GM18873 (cell line): ENCODE results near the gene CRIM1.

Experiments used
- ATAC-seq: cut with Tn5 transposase; IDR thresholded peaks from one replicate; pipeline ENCODE4 v1.9.1; 2021; ENCODE audit warnings: mild to moderate bottlenecking, moderate library complexity, moderate number of reproducible peaks; ENCODE audit not compliant: unreplicated experiment, low FRiP score

The CRIM1 gene

DNA sequence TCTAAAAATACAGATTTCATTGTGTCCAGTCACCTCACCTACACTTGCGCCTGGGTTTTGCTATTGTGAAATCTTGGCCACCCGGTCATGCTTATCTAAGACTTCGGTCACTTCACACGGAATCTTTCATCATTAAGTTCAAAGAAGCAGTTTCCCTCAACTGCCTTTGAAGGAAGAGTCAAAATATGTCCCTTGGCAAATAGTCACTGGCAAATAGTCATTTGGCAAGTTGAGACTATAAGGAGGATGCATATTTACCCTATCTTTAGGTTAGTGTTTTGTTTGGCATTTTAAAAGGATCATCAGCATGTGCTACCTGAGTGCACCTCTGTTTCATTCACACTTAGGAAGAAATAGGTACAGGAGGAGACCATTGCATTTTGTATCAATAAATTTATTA, 146.5 kb downstream of the CRIM1 start:
- ATAC-seq: no peak

DNA sequence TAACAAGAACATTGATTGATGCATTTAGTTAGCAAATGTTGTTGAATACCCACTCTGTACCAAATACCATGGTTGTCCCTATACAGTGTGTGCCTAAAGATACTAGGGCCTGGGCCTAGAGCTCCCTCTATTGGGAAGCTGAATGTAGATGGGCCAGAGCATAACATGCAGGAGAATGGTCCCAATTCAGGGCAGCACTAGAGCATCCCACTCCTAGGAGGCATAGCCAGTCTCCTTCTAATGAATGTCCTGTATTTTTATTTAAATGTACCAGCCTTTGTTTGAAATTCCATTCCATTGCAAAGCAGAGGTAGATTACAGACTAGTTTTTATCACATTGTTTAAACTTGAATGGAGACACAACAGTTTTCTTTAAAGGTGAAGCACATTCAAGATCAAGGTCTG, 151.8 kb downstream of the CRIM1 start:
- ATAC-seq: peak; percentile 87

DNA sequence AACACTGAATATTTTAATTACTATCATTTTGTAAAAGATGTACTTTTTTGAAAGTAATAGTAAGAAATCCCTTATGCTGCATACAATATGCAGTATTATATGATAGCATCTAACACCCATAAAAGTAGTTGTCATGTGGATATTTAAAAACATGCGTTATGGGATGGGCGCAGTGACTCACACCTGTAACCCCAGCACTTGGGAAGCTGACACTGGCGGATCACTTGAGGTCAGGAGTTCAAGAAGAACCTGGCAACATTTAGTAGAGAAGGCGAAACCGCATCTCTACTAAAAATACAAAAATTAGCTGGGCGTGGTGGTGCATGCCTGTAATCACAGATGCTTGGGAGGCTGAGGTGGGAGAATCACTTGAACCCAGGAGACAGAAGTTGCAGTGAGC, 153.5 kb downstream of the CRIM1 start:
- no peak for ATAC-seq

DNA sequence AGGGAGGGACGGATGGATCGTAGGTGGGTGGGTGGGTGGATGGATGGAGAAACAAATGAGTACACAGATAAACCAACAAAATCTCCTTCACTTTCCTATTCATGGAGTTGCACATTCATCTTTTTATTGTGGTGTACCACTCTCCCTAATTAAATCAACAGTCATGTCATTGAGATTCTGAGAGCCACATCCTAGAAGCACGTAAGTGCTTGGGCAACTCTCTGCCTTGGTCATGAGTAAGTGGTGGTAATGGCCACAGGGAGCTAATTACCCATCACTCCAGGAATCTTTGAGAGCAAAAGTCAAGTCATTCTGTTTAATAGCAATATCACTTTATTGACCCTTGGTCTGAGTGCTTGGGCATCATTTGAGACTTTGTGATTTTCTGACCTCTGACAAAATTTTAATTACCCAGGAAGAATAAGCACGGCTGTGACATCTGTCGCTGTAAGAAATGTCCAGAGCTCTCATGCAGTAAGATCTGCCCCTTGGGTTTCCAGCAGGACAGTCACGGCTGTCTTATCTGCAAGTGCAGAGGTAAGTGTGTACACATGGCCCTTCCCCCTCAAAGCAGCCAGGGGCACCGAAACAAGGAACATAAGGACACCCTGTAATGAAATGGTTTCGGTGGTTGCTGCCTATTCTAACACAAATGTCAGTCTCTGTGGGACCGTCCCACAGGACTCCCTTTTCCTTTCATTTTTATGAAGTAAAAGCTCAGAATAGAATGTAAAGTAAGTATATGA, 156.5 kb downstream of the CRIM1 start:
- ATAC-seq: no peak

DNA sequence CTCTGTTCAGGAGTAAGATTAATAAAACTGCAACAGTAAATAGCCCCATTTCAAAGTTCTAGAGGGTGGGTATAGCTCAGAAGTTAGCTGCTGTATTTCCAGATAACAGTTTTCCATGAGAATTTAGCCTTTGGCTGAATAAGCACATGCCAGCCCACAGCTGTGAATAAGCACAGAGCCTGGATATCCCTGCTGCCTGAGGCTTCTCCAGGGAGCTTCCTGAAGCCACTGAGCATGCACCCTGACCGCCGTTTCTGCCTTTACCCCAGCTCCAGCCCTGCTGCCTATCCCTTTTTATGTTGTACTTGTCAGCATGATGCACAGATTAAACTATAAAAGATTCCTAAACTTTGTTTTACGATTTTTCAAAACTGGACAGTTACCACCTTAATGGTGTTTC, 157.1 kb downstream of the CRIM1 start:
- no peak for ATAC-seq

DNA sequence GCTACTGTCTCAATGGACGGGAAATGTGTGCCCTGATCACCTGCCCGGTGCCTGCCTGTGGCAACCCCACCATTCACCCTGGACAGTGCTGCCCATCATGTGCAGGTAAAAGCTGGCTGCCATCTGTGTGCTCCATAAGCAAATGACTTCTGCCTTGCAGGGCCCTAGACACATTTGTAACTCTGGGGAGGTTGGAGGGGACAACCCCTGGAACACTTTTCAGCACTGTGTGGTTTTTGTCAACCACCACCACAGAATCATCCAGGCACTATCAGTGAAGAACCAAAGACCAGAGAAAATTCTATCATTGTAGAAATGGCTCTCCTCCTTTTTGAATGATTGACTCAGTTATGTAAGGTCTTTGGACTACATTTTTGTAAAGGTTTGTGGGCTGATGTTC, 158.1 kb downstream of the CRIM1 start:
- ATAC-seq: no peak

DNA sequence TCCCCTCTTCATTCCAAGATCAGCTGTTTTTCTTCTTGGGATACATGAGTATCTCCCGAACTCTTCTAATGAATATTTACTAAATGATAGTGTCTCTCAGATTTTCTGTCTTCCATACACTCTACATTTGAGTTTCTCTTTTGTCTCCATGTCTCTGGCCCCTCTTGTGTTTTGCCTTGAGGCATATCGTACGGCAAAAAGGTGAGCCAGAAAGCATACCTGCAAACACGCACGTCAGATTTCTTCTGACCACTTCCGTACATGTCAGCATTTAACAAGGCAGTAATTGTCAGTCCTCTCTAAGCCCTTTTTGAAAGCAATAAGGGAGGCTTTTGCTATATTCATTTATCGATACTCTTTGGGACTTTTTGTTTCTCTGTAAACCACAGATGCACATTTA, 160.0 kb downstream of the CRIM1 start:
- ATAC-seq: no peak

DNA sequence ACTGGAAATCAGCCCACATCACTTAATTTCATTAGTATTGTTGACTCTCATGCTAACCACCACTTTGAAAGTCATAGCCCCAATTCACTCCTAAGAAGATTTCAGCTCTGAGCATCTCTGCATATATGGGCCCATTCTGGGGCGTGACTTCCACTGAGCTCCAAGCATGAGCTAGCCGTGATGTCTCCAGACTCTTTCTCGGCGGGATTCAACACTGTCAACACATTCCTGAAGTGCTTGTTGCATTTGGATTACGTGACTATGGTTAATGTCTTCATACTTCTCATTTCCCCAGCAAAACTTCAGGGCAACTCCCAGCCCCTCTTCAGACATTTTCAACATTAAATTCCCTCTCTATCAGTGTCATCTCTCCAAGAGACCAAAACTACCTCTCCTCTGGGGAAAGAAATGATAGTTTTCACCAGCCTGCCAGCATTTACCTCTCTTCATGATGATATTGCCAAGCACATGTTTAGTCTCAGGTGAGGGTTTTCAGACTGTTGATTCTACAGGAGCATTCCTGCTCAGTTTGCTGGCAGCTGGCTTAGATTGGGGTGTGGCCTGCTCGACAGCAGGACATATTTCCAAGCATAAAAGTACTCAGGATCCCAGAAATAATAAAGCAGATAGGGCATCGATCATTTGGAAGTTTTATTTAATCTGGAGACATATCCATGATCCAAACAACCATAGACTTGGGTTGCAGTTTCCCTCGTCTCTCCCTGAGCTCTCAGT, 160.7 kb downstream of the CRIM1 start:
- ATAC-seq: no peak

DNA sequence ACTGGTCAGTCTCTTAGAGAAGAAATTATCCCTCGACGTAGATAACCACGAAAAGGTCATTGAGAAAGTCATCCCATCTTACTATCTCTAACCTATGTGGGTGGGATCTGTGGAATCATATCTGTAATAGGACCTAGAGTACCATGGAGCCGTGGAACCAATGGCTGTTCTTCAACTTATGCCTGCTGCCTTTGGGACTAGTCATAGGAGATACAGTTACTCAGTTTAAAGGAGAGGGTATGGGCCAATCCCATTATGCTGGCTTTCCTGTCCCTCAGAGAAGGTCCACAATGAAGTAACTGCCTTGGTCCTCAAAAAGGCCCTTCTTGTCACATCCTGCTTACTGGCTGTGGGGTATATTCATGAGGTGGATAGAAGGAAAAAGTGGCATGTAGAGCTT, 164.9 kb downstream of the CRIM1 start:
- no peak for ATAC-seq

DNA sequence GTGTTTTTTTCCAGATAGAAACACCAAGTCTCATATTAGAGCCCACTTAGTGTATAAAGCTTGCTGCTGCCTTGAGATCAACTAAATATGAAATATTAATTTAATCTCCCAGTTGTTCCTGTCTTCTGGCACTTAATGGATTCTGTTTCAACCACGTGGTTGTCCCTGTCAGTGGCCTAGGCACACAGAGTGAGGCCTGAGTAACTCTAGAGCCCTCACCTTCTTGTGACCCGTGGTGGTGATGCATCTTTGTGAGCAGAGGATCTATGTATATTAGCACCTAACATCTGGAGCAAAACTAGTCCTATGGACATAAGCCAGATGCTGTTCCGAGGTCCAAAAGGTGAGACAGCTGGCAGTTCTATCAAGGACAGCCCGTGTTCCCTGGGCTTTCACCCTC, 167.6 kb downstream of the CRIM1 start:
- ATAC-seq: no peak

DNA sequence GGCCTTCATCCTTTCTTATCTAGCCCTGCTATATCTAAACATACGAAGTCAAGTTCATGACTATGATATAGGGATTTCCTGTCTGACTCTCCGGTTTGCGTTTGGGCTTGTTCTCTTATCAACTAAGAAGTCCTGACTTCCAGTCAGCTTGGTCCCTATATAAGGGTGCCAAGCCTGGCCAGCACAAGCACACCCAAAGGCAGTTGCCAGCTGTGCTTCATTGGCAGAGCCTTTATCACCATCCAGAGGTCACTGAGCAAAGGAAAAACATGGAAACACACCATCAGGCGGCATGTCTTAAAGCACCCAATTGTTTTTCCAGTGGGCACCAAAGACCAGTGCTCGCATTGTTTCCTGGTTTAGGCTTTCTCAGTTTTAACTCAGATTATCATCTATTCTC, 169.7 kb downstream of the CRIM1 start:
- no peak for ATAC-seq

DNA sequence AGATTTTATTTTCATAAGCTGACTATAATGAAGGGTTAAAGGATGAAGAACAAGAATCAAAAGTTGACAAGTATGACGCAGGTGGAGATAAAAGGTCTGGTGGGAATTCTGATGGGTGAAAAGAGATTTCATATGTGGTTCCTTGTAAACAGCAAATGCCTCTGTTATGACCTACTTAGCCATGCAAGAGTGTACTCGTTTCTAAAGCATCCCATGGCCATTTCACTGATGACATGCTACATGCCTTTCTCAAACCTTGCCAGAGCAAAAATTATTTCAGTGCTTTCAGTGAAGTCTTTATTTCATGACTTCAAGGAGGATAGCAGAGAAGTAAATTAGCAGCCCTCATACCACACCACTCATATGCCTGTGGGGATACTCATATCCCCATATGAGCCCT, 170.6 kb downstream of the CRIM1 start:
- no peak for ATAC-seq

DNA sequence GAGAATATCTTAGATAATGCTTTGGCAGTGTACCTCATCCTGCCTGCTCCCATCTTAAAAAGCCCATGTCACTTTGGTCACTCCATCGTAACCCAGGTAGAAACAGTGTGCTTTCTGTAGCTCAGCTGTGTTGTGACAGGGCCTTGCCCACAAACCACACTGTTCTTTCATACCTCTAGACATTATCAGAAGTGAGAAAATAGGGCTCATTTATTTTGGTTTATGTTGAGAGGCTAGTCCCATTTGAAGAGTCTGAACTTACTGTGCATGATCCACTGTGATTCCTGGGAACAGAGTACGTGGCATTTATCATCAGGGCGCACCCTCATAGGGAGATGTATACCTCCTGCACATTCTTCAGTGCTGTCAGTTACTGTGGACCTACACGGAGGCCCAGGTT, 172.7 kb downstream of the CRIM1 start:
- ATAC-seq: peak; percentile 63

DNA sequence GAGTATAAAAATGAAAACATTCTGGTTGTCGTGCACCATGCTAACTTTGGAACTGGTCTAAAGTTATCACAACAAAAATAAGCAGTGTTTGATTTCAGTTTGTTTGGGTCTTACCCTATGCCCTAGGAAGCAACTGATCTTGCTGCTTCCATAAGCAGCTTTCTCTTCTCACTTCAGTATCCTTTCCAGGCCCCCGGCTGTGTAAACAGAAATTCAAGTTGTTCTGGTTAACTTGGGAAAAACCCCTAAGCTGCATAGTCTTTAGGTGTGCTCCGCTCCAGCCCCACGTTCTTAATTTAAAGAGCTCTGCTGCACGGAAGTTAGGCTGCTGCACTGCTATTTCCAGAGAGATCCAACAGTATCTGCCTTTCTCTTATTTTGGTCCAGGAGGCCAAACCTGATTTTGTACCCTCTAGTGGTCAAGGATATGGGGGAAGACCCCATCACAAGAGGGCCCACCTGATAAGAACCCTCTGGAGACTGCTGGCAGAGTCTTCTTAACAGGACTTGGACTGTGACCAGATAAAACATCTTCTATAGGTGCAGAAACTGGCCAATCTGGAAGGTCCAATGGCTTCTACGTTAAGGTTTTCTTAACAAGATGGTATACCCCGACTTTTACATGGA, 173.3 kb downstream of the CRIM1 start:
- no peak for ATAC-seq

DNA sequence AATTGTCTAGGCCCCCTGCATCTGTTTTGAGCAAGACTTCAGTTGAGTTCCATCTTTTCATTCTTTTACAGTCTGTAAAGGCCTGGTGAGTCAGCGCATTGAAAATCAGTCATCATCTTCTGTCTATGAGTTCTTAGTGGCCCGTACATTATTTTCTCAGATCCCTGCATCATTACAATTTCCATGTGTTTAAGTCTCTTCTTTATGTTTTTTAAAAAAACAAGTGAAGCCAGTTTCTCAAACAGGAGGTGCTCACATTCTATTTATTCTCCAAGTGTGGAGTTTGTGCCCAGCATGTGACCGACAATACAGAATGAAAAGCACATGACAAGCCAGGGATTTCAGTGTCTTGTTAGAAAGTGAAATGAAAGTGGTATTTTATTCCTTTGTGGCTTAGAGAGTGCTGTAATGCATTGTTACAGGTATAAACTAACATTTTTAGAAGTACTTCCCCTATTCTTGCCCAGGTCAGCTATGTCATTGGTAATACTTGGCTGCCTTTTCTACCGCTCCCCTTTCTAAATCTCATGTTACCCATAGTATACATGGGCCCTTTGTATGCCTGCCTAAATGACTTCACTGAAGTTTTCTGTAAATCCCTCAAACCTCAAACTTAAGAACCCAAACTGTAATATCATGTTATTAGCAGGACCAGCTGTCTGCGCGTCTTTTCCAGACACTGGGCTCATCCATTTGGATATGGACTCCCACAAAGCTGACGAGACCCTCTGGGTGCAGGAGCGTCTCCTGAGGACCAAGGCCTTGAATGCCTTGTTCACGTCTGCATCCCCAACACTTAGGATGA, 174.8 kb downstream of the CRIM1 start:
- ATAC-seq: peak; percentile 48

DNA sequence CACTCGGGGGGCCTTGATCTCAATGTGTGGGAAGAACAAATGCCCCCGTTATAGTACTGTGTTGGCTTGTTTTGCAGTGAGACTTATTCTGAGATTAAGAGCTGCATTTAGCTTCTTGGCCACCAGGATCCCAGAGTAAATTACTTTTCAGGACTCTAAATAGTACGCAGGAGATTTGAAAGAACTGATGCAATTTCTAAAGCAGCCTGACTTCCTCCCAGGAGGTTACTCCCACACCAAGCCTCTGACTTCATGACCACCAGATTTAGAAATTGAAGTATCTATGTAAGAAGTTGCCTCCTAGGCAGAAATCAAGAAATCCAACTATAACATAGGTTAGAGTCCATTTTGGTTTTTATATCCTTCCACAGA, 175.4 kb downstream of the CRIM1 start:
- ATAC-seq: no peak

DNA sequence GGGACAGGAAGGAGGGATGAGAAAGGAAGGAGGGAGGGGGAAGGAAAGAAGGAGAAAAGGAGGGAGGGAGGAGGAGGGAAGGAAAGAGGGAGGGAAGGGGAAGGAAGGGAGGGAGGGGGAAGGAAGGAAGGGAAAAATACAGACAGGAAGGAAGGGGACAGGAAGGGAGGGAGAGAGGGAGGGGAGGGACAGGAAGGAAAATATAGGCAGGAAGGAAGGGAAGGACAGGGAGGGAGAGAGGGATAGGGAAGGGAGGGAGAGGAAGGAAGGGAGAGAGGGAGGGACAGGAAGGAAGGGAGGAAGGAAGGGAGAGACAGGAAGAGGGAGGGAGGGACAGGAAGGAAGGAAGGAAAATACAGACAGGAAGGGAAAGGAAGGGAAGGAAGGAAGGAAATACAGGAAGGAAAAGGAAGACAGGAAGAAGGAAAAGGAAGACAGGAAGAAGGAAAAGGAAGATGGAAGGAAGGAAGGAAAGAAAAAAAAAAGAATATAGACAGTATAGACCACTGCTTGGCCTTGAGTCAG, 178.8 kb downstream of the CRIM1 start:
- ATAC-seq: no peak

DNA sequence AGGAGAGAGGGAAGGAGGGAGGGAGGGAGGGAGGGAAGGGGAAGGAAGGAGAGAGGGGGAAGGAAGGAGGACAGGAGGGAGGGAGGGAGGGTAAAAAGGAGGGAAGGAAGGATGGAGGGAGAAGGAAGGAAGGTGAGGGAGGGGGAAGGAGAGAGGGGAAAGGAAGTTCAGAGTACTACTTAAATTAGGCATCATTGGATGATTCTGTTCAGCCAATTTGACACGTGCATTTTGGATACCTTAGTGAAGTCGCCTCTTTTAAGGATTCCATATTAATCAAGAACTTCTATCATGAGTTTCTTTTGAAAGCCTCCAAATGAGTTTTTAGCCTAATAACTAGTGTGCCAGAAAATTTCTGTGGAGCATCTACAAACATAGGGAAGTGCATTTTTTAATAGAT, 179.5 kb downstream of the CRIM1 start:
- no peak for ATAC-seq

DNA sequence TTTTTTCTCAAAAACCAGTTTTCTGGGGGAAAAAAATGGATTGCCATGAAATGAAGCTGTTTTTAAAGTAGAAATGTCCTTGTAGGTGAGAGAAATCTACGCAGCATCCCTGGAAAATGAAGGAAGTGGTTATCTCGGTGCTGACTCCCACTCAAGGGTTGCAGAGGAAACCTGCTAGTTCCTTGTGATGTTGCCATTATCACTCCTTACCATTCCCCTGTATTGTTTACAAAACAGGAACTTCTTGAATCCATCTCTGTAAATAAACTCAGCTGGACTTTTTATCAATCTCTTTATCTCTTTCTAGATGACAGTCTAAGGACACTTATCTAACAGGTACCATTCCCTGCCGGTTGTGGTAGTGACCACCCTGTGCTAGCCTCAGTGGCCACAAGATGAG, 181.2 kb downstream of the CRIM1 start:
- ATAC-seq: no peak

DNA sequence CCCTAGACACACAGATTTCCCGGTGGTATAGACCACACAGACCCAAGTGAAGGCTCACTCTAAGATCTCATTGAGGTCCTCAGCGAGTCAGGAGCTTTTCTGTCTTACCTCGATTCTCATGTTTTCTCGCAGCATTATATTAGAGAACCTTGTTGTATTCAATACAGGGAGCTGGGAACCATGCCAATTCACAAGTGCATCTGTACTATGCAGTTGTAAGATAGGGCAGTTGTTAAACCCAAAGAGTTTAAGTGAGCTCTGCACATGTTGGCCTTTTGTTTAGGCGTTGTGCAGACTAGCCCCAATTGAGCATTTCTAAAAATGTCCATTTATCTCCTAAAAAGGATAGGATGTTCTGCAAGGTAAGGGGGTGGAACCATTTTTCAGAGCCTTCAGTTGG, 182.8 kb downstream of the CRIM1 start:
- ATAC-seq: no peak

DNA sequence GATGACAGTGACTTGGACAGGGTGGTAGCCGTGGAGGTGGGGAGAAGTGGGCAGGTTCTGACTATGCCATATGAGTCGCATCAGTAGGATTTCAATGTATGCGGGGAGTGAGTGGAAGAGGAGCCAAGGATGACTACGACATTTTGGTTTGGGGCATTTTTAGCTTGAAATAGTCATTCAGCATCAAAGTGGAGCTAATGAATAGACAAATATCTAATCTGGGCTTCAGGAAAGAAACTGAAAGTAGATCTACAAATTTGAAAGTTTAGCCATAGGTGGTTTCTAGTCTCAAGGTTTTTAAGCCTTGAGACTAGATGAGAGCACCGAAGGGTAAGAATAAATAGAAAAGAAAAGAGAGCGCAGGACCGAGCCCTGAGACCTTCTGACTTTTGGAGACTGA, 184.1 kb downstream of the CRIM1 start:
- ATAC-seq: peak; percentile 78
